Measurements from ENCODE around the gene DHRSX. TPM values are rescaled to one million over a fixed set of nuclear protein-coding genes. Genes with fewer than 3 reads are reported as not detected.

Gene DHRSX
- total RNA-seq, 2 donors from 2014 or later = 24.2 to 37.1 TPM

DNA sequence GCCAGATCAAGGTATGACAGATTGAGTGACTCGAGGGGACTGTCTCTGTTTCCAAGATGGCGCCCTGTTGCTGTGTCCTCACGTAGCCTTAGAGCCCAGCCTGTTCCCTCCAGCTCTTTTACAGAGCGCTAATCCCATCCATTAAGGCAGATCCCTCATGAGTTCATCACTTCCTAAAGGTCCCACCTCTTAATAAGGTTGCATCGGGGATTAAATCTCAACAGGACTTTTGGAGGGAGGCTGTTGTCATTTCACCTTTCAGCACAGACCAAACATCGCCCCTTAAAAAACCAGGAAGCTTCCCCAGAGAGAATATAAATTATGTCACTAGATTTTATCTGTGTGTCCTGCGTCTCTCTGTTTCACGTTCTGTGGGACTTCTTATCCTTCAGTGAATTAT is 32.6 kb upstream of the DHRSX start:
- Histone ChIP-seq H3K4me3 (no peak overlapping the region), H3K27ac (no peak overlapping the region), H3K9me3 (no peaks in the 10 kb centered on the region), H3K27me3 (replicated peaks; ENCODE audit: insufficient read depth) (no peaks in the 10 kb centered on the region), H3K4me1 (replicated peaks) (no peaks in the 10 kb centered on the region), H3K36me3 (no peaks in the 10 kb centered on the region)
- no peak for DNase-seq (ENCODE audit: low spot score)
- intact Hi-C loops (cut with DNase I) = no loop called here
- no peak for TF ChIP-seq POLR2AphosphoS5 (IDR thresholded peaks at IDR 0.05)
- 24% methylated on average over 8 of the region's 8 CpGs for WGBS

DNA sequence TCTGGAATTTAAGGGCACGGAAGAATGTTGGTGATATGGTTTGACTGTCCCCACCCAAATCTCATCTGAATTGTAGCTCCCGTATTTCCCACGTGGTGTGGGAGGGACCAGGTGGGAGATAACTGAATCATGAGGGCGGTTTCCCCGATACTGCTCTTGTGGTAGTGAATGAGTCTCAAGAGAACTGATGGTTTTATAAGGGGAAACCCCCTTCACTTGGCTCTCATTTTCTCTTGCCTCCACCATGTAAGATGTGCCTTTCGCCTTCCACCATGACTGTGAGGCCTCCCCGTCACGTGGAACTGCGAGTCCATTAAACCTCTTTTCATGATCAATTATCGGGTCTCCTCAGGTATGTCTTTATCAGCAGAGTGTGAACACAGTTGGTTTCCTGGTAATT is 25.6 kb upstream of the DHRSX start:
- no peaks in the 10 kb centered on the region for H3K27me3 ChIP-seq (replicated peaks; ENCODE audit: insufficient read depth)
- DNase-seq (ENCODE audit: low spot score) = no peak
- 86% methylated on average over 10 of the region's 10 CpGs for WGBS
- no peaks in the 10 kb centered on the region for H3K9me3 ChIP-seq
- H3K4me3 ChIP-seq = no peak overlapping the region
- H3K27ac ChIP-seq = no peak overlapping the region
- intact Hi-C loops (cut with DNase I) = no loop called here
- TF ChIP-seq POLR2A (IDR thresholded peaks at IDR 0.05) = no peak
- TF ChIP-seq POLR2AphosphoS5 (IDR thresholded peaks at IDR 0.05) = no peak
- TF ChIP-seq, protein P1, sequence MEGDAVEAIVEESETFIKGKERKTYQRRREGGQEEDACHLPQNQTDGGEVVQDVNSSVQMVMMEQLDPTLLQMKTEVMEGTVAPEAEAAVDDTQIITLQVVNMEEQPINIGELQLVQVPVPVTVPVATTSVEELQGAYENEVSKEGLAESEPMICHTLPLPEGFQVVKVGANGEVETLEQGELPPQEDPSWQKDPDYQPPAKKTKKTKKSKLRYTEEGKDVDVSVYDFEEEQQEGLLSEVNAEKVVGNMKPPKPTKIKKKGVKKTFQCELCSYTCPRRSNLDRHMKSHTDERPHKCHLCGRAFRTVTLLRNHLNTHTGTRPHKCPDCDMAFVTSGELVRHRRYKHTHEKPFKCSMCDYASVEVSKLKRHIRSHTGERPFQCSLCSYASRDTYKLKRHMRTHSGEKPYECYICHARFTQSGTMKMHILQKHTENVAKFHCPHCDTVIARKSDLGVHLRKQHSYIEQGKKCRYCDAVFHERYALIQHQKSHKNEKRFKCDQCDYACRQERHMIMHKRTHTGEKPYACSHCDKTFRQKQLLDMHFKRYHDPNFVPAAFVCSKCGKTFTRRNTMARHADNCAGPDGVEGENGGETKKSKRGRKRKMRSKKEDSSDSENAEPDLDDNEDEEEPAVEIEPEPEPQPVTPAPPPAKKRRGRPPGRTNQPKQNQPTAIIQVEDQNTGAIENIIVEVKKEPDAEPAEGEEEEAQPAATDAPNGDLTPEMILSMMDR (IDR thresholded peaks at IDR 0.05) = no peak
- H3K4me1 ChIP-seq (replicated peaks) = no peaks in the 10 kb centered on the region
- H3K36me3 ChIP-seq = no peaks in the 10 kb centered on the region

DNA sequence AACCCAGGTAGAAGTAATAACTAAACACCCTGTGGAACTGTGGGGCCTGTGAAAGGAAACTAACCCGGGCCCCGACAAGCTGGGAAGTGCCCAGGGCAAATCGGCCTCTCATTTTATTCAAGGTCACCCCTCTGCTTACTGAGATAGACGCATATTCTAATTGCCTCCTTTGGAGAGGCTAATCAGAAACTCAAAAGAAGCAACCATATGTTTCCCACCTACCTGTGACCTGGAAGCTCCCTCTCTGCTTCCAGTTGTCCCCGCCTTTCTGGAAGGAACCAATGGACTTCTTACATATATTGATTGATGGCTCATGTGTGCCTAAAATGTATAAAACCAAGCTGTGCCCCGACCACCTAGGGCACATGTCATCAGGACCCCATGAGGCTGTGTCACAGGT is 23.1 kb upstream of the DHRSX start:
- Histone ChIP-seq H3K4me1 (replicated peaks) (no peaks in the 10 kb centered on the region), H3K27me3 (replicated peaks; ENCODE audit: insufficient read depth) (no peaks in the 10 kb centered on the region), H3K4me3 (no peak overlapping the region), H3K36me3 (no peaks in the 10 kb centered on the region), H3K27ac (no peak overlapping the region), H3K9me3 (no peaks in the 10 kb centered on the region)
- intact Hi-C loops (cut with DNase I) = no loop called here
- DNase-seq (ENCODE audit: low spot score) = no peak
- TF ChIP-seq POLR2AphosphoS5 (IDR thresholded peaks at IDR 0.05) (no peak), POLR2A (IDR thresholded peaks at IDR 0.05) (no peak)
- TF ChIP-seq, protein P1 (IDR thresholded peaks at IDR 0.05) = no peak
- WGBS = 69% methylated on average over 6 of the region's 6 CpGs

DNA sequence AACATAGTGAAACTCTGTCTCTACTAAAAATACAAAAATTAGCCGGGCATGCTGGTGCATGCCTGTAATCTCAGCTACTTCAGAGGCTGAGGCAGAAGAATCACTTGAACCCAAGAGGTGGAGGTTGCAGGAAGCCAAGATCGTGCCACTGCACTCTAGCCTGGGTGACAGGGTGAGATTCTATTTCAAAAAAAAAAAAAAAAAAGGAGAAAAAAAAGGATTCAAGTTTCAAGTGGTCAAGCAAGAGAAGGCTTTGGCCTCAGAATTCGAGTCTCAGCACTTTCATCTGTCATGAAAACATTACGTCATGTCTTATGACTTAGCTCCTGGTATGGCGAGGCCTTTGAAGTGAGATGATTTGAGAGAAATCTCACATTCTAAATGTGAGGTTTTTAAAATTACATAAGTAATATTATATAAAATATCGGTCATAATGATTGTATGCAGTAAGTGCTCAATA is 21.2 kb upstream of the DHRSX start:
- Histone ChIP-seq H3K4me3 (no peak overlapping the region), H3K27me3 (replicated peaks; ENCODE audit: insufficient read depth) (no peaks in the 10 kb centered on the region), H3K36me3 (no peaks in the 10 kb centered on the region), H3K27ac (no peak overlapping the region), H3K9me3 (no peaks in the 10 kb centered on the region), H3K4me1 (replicated peaks) (no peaks in the 10 kb centered on the region)
- 88% methylated on average over 6 of the region's 6 CpGs for WGBS
- DNase-seq (ENCODE audit: low spot score) = no peak
- intact Hi-C loops (cut with DNase I) = no loop called here
- TF ChIP-seq, protein P1 (IDR thresholded peaks at IDR 0.05) = no peak
- TF ChIP-seq POLR2AphosphoS5 (IDR thresholded peaks at IDR 0.05) (no peak), POLR2A (IDR thresholded peaks at IDR 0.05) (no peak)

DNA sequence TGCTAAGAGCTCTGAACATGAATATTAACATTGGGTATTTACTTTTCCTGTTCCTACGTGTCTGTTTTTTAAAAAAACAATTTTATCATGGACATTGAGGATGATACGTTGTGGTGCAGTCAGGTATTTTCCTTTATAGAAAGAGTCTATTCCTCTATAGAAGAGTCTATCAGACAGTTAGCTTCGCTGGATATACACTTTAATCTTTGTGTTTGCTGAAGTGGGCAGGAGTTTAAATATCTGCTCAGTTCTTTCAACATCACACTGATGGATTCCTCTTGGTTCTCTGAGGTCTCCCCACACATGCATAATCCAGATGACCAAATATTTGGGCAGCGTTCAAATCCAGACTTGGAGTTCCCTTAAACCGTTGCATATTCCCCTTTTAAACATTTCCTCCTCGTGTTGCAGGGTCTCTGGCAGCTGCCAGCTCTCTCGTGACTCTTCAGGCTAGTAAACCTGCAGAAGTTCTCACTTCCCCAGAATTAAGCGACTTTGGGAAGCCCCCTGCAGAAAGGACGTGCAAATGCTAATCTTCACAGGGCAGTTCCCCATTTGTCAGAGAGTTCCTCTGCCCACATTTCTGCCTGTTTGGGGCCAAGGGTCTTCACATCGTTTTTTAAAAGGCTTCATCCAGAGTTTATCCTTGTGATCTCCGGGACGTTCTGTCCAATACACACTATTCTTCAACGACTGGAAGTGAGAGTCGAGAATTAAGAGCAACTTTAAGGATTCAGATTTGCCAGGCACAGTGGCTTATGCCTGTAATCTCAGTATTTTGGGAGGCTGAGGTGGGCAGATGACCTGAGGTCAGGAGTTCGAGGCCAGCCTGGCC is 20.5 kb upstream of the DHRSX start:
- DNase-seq (ENCODE audit: low spot score) = no peak
- intact Hi-C loops (cut with DNase I) = no loop called here
- no peaks in the 10 kb centered on the region for H3K9me3 ChIP-seq

More for the DNA sequence above, 20.5 kb upstream of the DHRSX start:
- H3K27ac ChIP-seq = no peak overlapping the region
- no peaks in the 10 kb centered on the region for H3K27me3 ChIP-seq (replicated peaks; ENCODE audit: insufficient read depth)
- 48% methylated on average over 15 of the region's 15 CpGs for WGBS
- H3K36me3 ChIP-seq = no peaks in the 10 kb centered on the region
- no peaks in the 10 kb centered on the region for H3K4me1 ChIP-seq (replicated peaks)
- TF ChIP-seq, protein P1 (IDR thresholded peaks at IDR 0.05) = no peak
- TF ChIP-seq POLR2A (IDR thresholded peaks at IDR 0.05) (no peak), POLR2AphosphoS5 (IDR thresholded peaks at IDR 0.05) (no peak)
- no peak overlapping the region for H3K4me3 ChIP-seq

Data from prostate gland (tissue), 2 donors.